ENCODE data around the gene TSPAN5. TPM values are rescaled to one million over a fixed set of nuclear protein-coding genes. Genes with fewer than 3 reads are reported as not detected.

The TSPAN5 gene
- total RNA-seq, 1 donor from 2014 or later, result 42.6 TPM

- no peak for DNase-seq (ENCODE audit: low spot score)
Measured at GRCh38 chr4:98673978-98674377, 15.6 kb upstream of the TSPAN5 start.

DNA sequence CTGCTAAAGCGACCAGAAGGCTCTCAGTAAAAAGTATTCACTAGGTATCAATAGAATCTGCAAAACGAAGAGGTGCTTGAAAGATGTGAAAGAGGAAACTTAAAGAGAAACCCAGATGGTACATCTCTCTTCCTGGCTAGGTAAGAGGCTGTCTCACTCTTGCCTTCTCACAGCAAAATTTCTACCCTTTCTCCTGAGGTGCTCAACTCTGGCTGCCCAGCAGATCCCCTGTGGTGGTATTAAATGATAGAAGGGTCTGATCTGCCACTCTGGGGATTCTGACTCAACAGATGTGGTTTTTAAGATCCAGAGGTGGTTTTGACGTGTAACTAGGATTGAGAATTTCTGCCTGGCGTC, 14.9 kb upstream of the TSPAN5 start:
- DNase-seq (ENCODE audit: low spot score), result no peak

GRCh38 chr4:98672583-98673287, 14.3 kb upstream of the TSPAN5 start:
- DNase-seq (ENCODE audit: low spot score), result peak; percentile 55

GRCh38 chr4:98671131-98671530, 12.7 kb upstream of the TSPAN5 start:
- DNase-seq (ENCODE audit: low spot score), result no peak

DNA sequence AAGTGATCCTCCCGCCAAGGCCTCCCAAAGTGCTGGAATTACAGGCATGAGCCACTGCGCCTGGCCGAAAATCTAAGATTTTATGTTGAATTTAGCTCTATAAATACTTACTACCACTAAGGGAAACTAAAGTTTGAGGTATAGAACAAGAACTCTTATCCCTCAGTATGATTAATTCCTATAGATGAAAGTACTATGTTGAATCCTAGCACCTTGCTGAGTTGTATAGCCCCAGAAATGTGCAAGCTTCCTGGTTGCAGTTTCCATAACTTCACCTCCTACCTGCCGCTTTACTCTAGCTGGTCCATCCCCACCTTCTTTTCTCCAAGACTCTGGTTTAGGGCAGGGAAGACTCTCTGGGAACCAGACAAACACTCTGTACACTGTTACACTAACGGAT, 11.8 kb upstream of the TSPAN5 start:
- no peak for DNase-seq (ENCODE audit: low spot score)

DNA sequence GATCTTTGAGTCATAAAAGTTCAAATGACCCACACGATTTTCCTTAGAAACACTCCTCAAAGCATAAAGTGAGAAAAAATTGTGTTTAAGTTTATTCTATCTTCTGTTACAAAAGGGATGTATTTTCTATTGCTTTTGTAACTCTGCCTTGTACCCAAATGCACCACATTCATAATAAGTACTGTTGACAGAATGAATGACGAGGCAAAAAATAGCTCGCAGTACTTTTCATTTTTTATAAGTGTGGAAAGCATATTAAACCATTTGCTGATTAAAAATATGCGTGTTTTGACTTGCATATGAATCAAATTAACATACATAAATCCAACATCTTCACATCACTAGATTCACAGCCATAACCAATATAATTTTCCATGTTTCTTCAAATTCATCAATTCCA, 11.2 kb upstream of the TSPAN5 start:
- DNase-seq (ENCODE audit: low spot score), result no peak

GRCh38 chr4:98664959-98665358, 6.5 kb upstream of the TSPAN5 start:
- DNase-seq (ENCODE audit: low spot score), result no peak

DNA sequence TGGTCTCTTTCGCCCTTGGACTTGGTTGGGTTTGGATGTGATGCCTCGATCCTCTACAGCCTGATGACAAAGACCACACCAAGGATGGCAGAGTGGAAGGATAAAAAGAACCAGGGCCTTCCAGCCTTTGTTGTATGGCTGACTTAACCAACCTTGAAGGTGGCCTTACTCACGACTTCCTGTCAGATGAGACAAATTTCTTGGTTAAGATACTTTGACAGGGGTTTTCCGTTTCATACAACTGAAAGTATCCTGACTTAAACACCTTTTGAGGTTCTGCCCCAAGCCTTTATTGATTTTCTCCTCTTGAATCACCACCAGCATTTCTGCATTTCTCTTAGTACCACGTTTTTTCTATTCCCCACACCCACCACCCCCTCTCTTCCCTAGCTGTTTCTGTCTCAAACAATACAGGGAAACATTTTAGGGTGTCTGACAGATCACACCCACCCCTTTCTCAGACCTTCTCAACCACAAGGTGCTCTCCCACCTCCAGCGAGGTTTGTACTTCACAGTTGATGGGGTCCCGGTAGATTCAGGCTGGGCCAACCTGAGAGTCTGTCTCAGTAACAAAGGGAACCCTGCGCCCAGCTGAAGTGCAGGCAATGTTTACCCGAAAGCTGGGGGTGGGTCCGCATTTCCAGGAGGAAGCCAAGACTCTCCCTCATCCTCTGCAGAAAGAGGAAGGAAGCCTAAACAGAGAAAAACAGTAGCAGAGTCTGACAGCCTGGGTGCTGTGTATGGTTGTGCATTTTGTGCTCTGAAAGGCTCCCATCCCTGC, 5.0 kb upstream of the TSPAN5 start:
- DNase-seq (ENCODE audit: low spot score), result no peak

- peak; percentile 61 for DNase-seq (ENCODE audit: low spot score)
Measured at GRCh38 chr4:98662626-98663225, 4.3 kb upstream of the TSPAN5 start.

DNA sequence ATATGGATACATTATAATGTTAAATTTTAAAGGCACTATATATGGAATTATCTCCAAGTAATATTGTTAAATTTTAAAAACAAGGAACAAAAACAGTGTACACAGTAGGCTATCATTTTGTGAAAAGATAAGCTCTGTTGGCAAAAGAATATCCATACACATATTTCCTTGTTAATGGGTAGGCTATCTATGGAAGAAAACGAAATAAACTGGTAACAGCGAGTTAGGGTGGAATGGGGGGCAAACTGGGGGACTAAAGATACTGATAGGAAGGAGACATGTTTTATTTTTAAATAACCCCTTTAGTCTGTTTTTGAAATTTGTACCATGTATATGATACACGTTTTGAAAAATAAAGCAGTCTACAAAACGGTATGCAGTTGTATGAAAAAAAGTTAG, 3.6 kb upstream of the TSPAN5 start:
- DNase-seq (ENCODE audit: low spot score), result no peak

- DNase-seq (ENCODE audit: low spot score), result peak; percentile 56
Measured at GRCh38 chr4:98661371-98662054, 3.1 kb upstream of the TSPAN5 start.

DNA sequence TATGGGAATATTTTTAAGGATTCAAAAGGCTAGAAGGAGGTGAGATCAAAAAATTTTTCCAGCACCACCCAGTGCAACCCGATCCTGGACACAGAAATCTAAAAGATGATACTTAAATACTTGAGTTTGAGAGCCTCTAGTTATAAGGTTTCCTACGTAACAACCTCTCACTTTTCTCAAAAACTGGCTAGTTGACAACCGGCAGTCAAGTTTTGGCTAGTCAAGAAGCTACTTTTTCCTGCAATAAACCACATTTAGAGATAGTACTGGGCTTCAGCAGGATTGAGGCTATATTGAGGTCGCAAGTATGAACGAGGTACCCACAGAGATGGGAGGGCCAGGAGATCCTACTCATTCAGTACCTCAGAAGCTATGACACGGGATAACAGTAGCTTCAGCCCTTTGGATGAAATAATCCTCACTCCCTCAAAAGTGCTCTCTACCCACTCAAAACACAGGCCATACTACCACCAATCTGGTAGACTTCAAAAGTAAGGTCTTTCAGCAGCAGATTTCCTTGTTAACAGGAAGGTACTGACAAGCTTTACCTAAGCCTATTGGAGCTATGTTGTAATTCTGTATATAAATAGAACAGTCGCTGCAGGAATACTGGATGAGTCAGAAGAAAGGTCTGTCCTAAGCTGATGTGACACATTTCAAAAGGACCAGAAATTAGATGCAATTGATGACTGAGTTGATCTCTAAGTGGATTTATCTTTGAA, 1.5 kb upstream of the TSPAN5 start:
- DNase-seq (ENCODE audit: low spot score), result peak; percentile 44

DNA sequence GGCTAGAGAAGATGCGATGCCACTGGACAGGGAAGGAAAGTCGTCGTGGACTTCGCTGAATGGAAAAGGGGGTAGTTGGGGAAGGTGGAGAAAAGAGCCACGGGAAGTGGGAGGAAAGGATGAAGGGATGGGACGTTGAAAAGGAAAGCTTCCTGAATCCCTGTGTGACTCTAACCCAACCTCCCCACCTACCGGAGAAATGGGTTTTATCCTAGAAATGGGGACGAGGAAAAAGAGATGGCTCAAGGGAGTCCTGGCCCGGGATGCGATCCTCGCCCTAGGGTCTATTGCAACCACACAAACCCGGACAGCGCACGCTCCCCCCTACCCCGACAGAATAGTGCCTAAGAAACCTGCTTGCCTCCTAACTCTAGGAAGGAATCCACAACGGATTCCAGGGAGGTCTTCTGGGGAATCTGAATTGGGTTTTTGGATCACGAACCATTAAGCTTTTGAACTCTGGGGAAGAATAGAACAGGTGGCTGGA, 738 bp upstream of the TSPAN5 start:
- DNase-seq (ENCODE audit: low spot score), result no peak

GRCh38 chr4:98657531-98658286, 702 bp downstream of the TSPAN5 start:
- DNase-seq (ENCODE audit: low spot score), result peak; percentile 75

DNA sequence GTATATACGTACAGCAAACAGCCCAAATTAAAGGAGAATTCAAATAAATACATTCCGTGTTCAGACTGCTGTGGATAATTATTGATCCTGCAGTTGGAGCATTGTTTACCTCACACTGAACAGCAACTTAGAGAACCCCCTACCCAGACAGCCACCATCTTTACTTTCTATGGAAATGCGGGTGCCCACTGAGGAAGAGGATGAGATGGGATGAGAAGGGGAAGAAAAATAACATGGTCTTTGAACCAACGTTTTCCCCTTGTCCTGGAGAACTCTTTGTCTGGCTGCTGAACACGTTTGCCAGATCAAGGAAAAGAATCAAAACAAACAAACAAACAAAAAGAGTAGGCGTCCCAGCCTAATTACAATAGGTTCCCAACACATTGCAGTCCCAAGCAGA, 1.5 kb downstream of the TSPAN5 start:
- no peak for DNase-seq (ENCODE audit: low spot score)

DNA sequence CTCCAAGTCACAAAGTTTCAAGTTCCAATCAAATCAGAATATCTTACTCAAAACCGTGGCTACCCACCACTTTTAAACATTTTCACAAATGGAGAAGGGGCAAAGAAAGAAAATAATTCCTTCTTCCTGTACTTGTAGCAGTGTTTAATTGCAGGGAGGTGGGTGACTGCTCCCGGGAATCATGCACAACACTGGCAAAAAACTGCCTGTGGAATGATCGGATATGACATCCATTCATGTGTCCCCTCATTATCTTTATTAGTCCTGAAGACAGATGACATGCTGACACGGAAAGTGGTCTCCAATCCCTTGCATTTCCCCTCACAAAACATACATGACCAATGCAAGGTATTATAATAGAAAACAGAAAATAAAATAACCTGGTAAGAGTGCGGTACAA, 2.0 kb downstream of the TSPAN5 start:
- no peak for DNase-seq (ENCODE audit: low spot score)

GRCh38 chr4:98653890-98654867, 4.2 kb downstream of the TSPAN5 start:
- DNase-seq (ENCODE audit: low spot score), result no peak

- no peak for DNase-seq (ENCODE audit: low spot score)
Measured at GRCh38 chr4:98652996-98653395, 5.4 kb downstream of the TSPAN5 start.

DNA sequence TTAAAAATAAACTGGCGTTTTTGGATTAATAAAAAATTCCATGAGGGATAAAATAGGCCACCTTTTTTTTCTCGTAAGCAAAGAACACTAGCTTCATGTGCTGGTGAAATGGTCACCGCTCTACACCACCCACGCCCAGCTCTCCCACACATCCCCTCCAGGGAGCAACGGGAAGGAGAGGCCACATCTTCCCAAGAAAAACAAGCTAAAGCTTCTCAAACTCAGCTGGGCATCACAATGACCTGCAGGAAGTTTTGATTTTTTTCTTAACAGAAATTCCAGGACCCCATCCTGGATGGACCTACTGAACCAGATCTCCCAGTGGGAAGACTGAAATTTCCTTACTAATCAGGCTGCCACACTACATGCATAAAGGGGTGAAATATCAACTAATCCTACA, 9.8 kb downstream of the TSPAN5 start:
- no peak for DNase-seq (ENCODE audit: low spot score)

- DNase-seq (ENCODE audit: low spot score), result no peak
Measured at GRCh38 chr4:98646422-98646821, 12.0 kb downstream of the TSPAN5 start.
